ENCODE results near the gene NFATC3. TPM values are rescaled to one million over a fixed set of nuclear protein-coding genes. Genes with fewer than 3 reads are reported as not detected.
A peak's percentile ranks its signal among the peaks of the same experiment; 100 is the strongest.

Gene NFATC3
- total RNA-seq, 2 donors from 2014 or later = 24.5 to 45.0 TPM

- H3K4me3 ChIP-seq = peak overlapping the region; percentile 56 to 61
- peak overlapping the region; percentile 80 to 87 for H3K27ac ChIP-seq
- H3K27me3 ChIP-seq = no peaks in the 10 kb centered on the region
- TF ChIP-seq CTCF (IDR thresholded peaks at IDR 0.05) = no peak
- H3K9me3 ChIP-seq = no peaks in the 10 kb centered on the region
- H3K4me1 ChIP-seq = peaks cover 0 to 48% of the 10 kb centered on the region in 2 donors
- H3K36me3 ChIP-seq = no peaks in the 10 kb centered on the region
- DNase-seq (ENCODE audit: low spot score) = no peak
Observed at GRCh38 chr16:68238029-68238345, 152.8 kb downstream of the NFATC3 start.

GRCh38 chr16:68242085-68242484 lies 156.9 kb downstream of the NFATC3 start:
- no peak overlapping the region for H3K27ac ChIP-seq
- no peak for TF ChIP-seq CTCF (IDR thresholded peaks at IDR 0.05)
- DNase-seq (ENCODE audit: low spot score) = no peak
- H3K36me3 ChIP-seq = no peaks in the 10 kb centered on the region
- H3K27me3 ChIP-seq = no peaks in the 10 kb centered on the region
- H3K4me3 ChIP-seq = no peak overlapping the region
- peaks cover 0 to 43% of the 10 kb centered on the region in 2 donors for H3K4me1 ChIP-seq
- H3K9me3 ChIP-seq = no peaks in the 10 kb centered on the region

- Histone ChIP-seq H3K27me3 (no peaks in the 10 kb centered on the region), H3K36me3 (no peaks in the 10 kb centered on the region), H3K4me1 (peaks cover 0 to 49% of the 10 kb centered on the region in 2 donors), H3K4me3 (no peak overlapping the region), H3K27ac (no peak overlapping the region), H3K9me3 (no peaks in the 10 kb centered on the region)
- TF ChIP-seq CTCF (IDR thresholded peaks at IDR 0.05) = no peak
- DNase-seq (ENCODE audit: low spot score) = no peak
Observed at GRCh38 chr16:68242926-68243858, 158.0 kb downstream of the NFATC3 start.

- no peak for TF ChIP-seq CTCF (IDR thresholded peaks at IDR 0.05)
- no peak for DNase-seq (ENCODE audit: low spot score)
- Histone ChIP-seq H3K27ac (peak overlapping the region; percentile 89 to 94), H3K27me3 (no peaks in the 10 kb centered on the region), H3K4me3 (peak overlapping the region; percentile 83 to 91), H3K9me3 (no peaks in the 10 kb centered on the region), H3K36me3 (peaks cover 3% of the 10 kb centered on the region), H3K4me1 (peaks cover 0 to 57% of the 10 kb centered on the region in 2 donors)
Observed at GRCh38 chr16:68244481-68244902, 159.3 kb downstream of the NFATC3 start.

GRCh38 chr16:68244903-68245853 lies 160.0 kb downstream of the NFATC3 start, which contains the start of gene PLA2G15:
TSS of gene PLA2G15 (plus strand) at chr16:68245373. CDS start at chr16:68245427, 54 bp downstream.
- Histone ChIP-seq H3K27me3 (no peaks in the 10 kb centered on the region), H3K4me3 (peak within 1 kb of the TSS; percentile 83 to 91), H3K4me1 (peaks cover 0 to 54% of the 10 kb centered on the region in 2 donors), H3K9me3 (no peaks in the 10 kb centered on the region), H3K36me3 (peaks cover 7% of the 10 kb centered on the region), H3K27ac (peak within 1 kb of the TSS; percentile 89 to 94)
- peak; percentile 96 for DNase-seq (ENCODE audit: low spot score)
- TF ChIP-seq CTCF (IDR thresholded peaks at IDR 0.05) = no peak
